GM10248 (cell line): ENCODE data around the gene RAD51.
A peak's percentile ranks its signal among the peaks of the same experiment; 100 is the strongest.

Experiments
- CTCF ChIA-PET: fragments of 300-600 bp; sonication (Branson Sonifier 250); formaldehyde crosslinking; extraction: SDS; loops from one replicate; lab custom pipeline; 2021; ENCODE audit warnings: antibody characterized with exemption; lab: Yijun Ruan, JAX
- POLR2A ChIA-PET: fragments of 350-650 bp; sonication (Branson Sonifier 250); formaldehyde crosslinking; extraction: SDS; loops from one replicate; lab custom pipeline; 2020; ENCODE audit warnings: antibody characterized with exemption; lab: Yijun Ruan, JAX
- DNase-seq: peaks from one replicate; pipeline ENCODE4 v3.0.0; 2012; ENCODE audit errors: extremely low spot score
- CTCF ChIP-seq: IDR thresholded peaks from 2 replicates; pipeline ENCODE4 v1.5.1; 2012; ENCODE audit warnings: mild to moderate bottlenecking, low read depth; ENCODE audit errors: extremely low read depth, missing control alignments, control extremely low read depth

The RAD51 gene

GRCh38 chr15:40767838-40768500 is 73.0 kb downstream of the RAD51 start:
- TF ChIP-seq CTCF, result no peak
- no peak for DNase-seq
- POLR2A ChIA-PET, result no interaction called here
- CTCF ChIA-PET, result interaction anchor here (0.9 to 5.7 kb wide), 9 partner anchors 9 to 494 kb away, joined by 3 to 45 read pairs (median 3); partner anchors contain the start of gene VPS18

GRCh38 chr15:40768521-40769273 is 73.7 kb downstream of the RAD51 start:
- DNase-seq, result peak; percentile 45
- CTCF ChIA-PET, result interaction anchor here (1.0 to 5.7 kb wide), 6 partner anchors 10 to 69 kb away, joined by 3 to 45 read pairs (median 9); no protein-coding TSS in a partner anchor
- no peak for TF ChIP-seq CTCF
- POLR2A ChIA-PET, result no interaction called here

GRCh38 chr15:40769274-40770146 is 74.5 kb downstream of the RAD51 start, which contains the start of gene C15orf62:
TSS of gene C15orf62 (plus strand) at chr15:40769980. CDS start at chr15:40770496, 516 bp downstream.
- peak; percentile 71 for DNase-seq
- CTCF ChIA-PET, result interaction anchor here (0.8 to 5.7 kb wide), 8 partner anchors 9 to 124 kb away, joined by 3 to 45 read pairs (median 3); partner anchors contain the start of gene VPS18
- no peak for TF ChIP-seq CTCF
- POLR2A ChIA-PET, result interaction anchor here (1.0 kb wide), 1 partner anchor 74 kb away, joined by 3 read pairs; the partner anchor contains the start of gene RAD51

- TF ChIP-seq CTCF, result no peak
- ChIA-PET CTCF (interaction anchor here (1.0 to 5.7 kb wide), 5 partner anchors 11 to 240 kb away, joined by 3 to 45 read pairs (median 3); no protein-coding TSS in a partner anchor), POLR2A (interaction anchor here (1.0 kb wide), 1 partner anchor 75 kb away, joined by 3 read pairs; the partner anchor contains the start of gene RAD51)
- peak; percentile 48 for DNase-seq
These were observed 75.3 kb downstream of the RAD51 start for GRCh38 chr15:40770147-40770721.

- ChIA-PET POLR2A (no interaction called here), CTCF (interaction anchor here (1.0 to 5.7 kb wide), 4 partner anchors 11 to 241 kb away, joined by 3 to 45 read pairs (median 12); no protein-coding TSS in a partner anchor)
- no peak for TF ChIP-seq CTCF
- no peak for DNase-seq
These were observed 76.3 kb downstream of the RAD51 start for GRCh38 chr15:40771242-40771641.
